GM12892 (cell line): ENCODE results near the gene OR10A4.

ENCODE experiments used
- POLR2A ChIP-seq: IDR thresholded peaks from 2 replicates; pipeline ENCODE4 v1.6.1; 2011; ENCODE audit warnings: low read depth, low read length, control low read depth
- POLR2AphosphoS5 ChIP-seq: IDR thresholded peaks from 2 replicates; pipeline ENCODE4 v1.6.1; 2011; ENCODE audit warnings: low read depth, low read length, control low read depth
- TAF1 ChIP-seq: IDR thresholded peaks from 2 replicates; pipeline ENCODE4 v1.6.1; 2011; ENCODE audit warnings: low read depth, mild to moderate bottlenecking, control low read depth, low read length, borderline replicate concordance

DNA sequence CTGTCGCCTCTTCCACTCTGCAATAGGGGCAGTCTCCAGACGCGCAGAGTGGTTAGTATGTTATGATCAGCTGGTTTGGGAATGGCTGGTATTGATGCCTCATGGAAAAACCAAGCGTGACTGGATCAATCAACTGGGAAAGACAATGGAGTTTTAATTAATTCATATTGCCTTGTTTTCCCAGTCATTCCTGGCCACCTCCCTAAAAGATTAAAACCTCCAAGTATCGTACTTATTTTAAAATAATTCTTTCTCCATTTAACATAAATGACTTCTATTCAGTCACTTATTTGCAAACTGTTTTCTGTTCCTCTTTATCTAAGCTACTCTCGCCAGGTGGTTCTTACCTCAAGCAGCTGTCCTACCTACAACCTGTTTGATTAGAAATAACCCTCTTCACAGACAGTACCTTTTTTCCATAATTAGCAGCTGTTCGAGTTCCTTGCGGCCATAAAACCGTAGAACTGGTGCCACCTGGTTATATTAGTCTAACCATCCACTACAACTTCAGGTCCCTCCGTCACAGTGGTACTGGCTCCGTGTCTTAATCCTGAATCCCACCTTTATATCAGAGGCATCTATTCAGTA lies 50.7 kb downstream of the OR10A4 start:
- TF ChIP-seq POLR2A = 0 out of 2 replicates have a peak, but pooled peaks have one; percentile 10
- no peak for TF ChIP-seq POLR2AphosphoS5
- no peak for TF ChIP-seq TAF1
